Transverse colon (tissue), 3 donors: ENCODE data around the gene PTGER3.
"Not testable (repeated sequence)": the region's sequence is repeated elsewhere in the genome, so short reads cannot be mapped to it uniquely, and the experiment has no call there.

Source experiments
- POLR2A ChIP-seq: fragments of 450-650 bp; IDR thresholded peaks from one replicate; pipeline ENCODE4 v1.6.1; 2016; ENCODE audit warnings: antibody characterized with exemption, mild to moderate bottlenecking, moderate library complexity
- TF ChIP-seq, protein P1 (sequence below), 5 experiments: fragments of 200-600 bp in 3 of 5; fragments of 450-650 bp in 2 of 5; sonication (generic) in 3 of 5; IDR thresholded peaks; 1 replicate in 2 of 5; 2 replicates in 3 of 5; pipeline ENCODE4 v1.5.1; 2016 to 2017; ENCODE audit warnings: antibody characterized with exemption in 5 of 5, inconsistent platforms in 3 of 5, mild to moderate bottlenecking in 2 of 5, moderate library complexity in 1 of 5

DNA sequence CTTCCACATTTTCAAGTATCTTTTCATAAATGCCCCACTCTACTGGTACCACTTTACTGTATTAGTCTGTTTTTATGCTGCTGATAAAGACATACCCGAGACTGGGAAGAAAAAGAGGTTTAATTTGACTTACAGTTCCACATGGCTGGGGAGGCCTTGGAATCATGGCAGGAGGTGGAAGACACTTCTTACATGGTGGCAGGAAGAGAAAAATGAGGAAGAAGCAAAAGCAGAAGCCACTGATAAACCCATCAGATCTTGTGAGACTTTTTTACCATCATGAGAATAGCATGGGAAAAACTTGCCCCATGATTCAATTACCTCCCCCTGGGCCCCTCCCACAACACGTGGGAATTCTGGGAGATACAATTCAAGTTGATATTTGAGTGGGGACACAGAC, 107.2 kb downstream of the PTGER3 start:
- TF ChIP-seq, protein P1, sequence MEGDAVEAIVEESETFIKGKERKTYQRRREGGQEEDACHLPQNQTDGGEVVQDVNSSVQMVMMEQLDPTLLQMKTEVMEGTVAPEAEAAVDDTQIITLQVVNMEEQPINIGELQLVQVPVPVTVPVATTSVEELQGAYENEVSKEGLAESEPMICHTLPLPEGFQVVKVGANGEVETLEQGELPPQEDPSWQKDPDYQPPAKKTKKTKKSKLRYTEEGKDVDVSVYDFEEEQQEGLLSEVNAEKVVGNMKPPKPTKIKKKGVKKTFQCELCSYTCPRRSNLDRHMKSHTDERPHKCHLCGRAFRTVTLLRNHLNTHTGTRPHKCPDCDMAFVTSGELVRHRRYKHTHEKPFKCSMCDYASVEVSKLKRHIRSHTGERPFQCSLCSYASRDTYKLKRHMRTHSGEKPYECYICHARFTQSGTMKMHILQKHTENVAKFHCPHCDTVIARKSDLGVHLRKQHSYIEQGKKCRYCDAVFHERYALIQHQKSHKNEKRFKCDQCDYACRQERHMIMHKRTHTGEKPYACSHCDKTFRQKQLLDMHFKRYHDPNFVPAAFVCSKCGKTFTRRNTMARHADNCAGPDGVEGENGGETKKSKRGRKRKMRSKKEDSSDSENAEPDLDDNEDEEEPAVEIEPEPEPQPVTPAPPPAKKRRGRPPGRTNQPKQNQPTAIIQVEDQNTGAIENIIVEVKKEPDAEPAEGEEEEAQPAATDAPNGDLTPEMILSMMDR (IDR thresholded peaks at IDR 0.05), result not testable (repeated sequence)
- not testable (repeated sequence) for TF ChIP-seq POLR2A
